M059J (cell line): ENCODE data around the gene ARCN1. TPM values are rescaled to one million over a fixed set of nuclear protein-coding genes. Genes with fewer than 3 reads are reported as not detected.

ENCODE experiments used
- DNase-seq: peaks from one replicate; pipeline ENCODE4 v3.0.0-alpha.2; 2012; ENCODE audit warnings: low read depth
- total RNA-seq: library from RNA; depleted of rRNA; stranded (reverse); fragments of >200 nt; shearing (Covaris generic); gene quantifications from 2 replicates; pipeline ENCODE4 v1.2.3, GENCODE V29; 2014; rRNA removed

ARCN1 gene
- total RNA-seq, 1 experiment from 2014 or later: 304 TPM

GRCh38 chr11:118636569-118637290, 64.5 kb downstream of the ARCN1 start:
- no peak for DNase-seq

- DNase-seq: no peak
These were observed 66.5 kb downstream of the ARCN1 start for GRCh38 chr11:118638726-118639125.

- DNase-seq: no peak
These were observed 67.7 kb downstream of the ARCN1 start for GRCh38 chr11:118639899-118640298.

GRCh38 chr11:118640332-118641154, 68.3 kb downstream of the ARCN1 start:
- DNase-seq: peak; percentile 33

- no peak for DNase-seq
These were observed 69.3 kb downstream of the ARCN1 start for GRCh38 chr11:118641397-118642019.

GRCh38 chr11:118643142-118643994, 71.2 kb downstream of the ARCN1 start:
- DNase-seq: no peak

GRCh38 chr11:118643995-118644345, 71.8 kb downstream of the ARCN1 start:
- no peak for DNase-seq

- DNase-seq: no peak
These were observed 72.3 kb downstream of the ARCN1 start for GRCh38 chr11:118644496-118644895.

GRCh38 chr11:118645066-118645715, 73.0 kb downstream of the ARCN1 start:
- DNase-seq: no peak

GRCh38 chr11:118646393-118646792, 74.2 kb downstream of the ARCN1 start:
- DNase-seq: no peak

GRCh38 chr11:118648291-118648690, 76.1 kb downstream of the ARCN1 start:
- DNase-seq: no peak

GRCh38 chr11:118649941-118650340, 77.7 kb downstream of the ARCN1 start:
- DNase-seq: no peak

- DNase-seq: no peak
These were observed 78.2 kb downstream of the ARCN1 start for GRCh38 chr11:118650366-118650765.

- DNase-seq: no peak
These were observed 79.6 kb downstream of the ARCN1 start for GRCh38 chr11:118651820-118652219.

Other genes with a start within 250 kb of the ARCN1 start
- gene CD3D, start 229.7 kb upstream of the ARCN1 start, total RNA-seq: not detected in 2 replicates
- gene CD3G, start 228.1 kb upstream of the ARCN1 start, total RNA-seq: not detected in 2 replicates
- gene UBE4A, start 212.8 kb upstream of the ARCN1 start, total RNA-seq: 39.5 and 56.5 TPM in 2 replicates
- gene ATP5MG, start 170.8 kb upstream of the ARCN1 start, total RNA-seq: 112 and 130 TPM in 2 replicates
- gene KMT2A, start 135.9 kb upstream of the ARCN1 start, total RNA-seq: 26.5 and 40.4 TPM in 2 replicates
- 0.32 TPM in 1 of 2 replicates, not detected in the other for gene TTC36, start 44.9 kb upstream of the ARCN1 start, total RNA-seq
- gene TMEM25, start 41.2 kb upstream of the ARCN1 start, total RNA-seq: 20.9 and 22.0 TPM in 2 replicates
- 52.3 and 55.3 TPM in 2 replicates for gene IFT46, start 6.5 kb upstream of the ARCN1 start, total RNA-seq
- gene PHLDB1, start 35.2 kb downstream of the ARCN1 start, total RNA-seq: 66.8 and 76.7 TPM in 2 replicates
- not detected in 2 replicates for gene TREH, start 107.2 kb downstream of the ARCN1 start, total RNA-seq
- 42.2 and 70.8 TPM in 2 replicates for gene DDX6, start 218.8 kb downstream of the ARCN1 start, total RNA-seq